Measurements from ENCODE around the gene FBXW11.

DNA sequence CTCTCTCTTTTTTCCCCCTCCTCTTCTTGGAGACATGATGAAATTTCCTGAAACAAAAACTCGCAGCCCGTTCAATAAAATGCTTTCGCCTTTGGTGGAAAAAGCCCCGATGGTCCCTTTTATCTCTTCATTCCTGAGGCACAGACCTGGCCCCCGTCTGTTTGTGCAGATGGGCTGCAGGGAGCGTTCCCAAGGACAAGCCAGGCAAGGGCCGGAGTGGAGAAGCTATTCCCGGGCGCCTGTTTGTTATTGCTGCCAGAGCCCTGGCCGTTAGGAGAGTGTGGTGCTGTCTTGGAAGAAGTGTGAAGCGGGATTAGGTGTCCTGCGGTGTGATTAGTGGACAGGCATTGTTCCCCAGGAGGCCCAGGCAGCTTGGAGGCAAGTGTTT lies 149.0 kb downstream of the FBXW11 start:
- no peak for TF ChIP-seq POLR2A (IDR thresholded peaks at IDR 0.05)
- TF ChIP-seq, protein P1, sequence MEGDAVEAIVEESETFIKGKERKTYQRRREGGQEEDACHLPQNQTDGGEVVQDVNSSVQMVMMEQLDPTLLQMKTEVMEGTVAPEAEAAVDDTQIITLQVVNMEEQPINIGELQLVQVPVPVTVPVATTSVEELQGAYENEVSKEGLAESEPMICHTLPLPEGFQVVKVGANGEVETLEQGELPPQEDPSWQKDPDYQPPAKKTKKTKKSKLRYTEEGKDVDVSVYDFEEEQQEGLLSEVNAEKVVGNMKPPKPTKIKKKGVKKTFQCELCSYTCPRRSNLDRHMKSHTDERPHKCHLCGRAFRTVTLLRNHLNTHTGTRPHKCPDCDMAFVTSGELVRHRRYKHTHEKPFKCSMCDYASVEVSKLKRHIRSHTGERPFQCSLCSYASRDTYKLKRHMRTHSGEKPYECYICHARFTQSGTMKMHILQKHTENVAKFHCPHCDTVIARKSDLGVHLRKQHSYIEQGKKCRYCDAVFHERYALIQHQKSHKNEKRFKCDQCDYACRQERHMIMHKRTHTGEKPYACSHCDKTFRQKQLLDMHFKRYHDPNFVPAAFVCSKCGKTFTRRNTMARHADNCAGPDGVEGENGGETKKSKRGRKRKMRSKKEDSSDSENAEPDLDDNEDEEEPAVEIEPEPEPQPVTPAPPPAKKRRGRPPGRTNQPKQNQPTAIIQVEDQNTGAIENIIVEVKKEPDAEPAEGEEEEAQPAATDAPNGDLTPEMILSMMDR (IDR thresholded peaks at IDR 0.05): no peak

All from thyroid gland (tissue), 4 donors.